Tibial nerve (tissue), 4 donors: ENCODE data around the gene GTF3C2. TPM values are rescaled to one million over a fixed set of nuclear protein-coding genes. Genes with fewer than 3 reads are reported as not detected.

ENCODE experiments used
- DNase-seq, 2 donors: peaks; one replicate each; pipeline ENCODE4 v3.0.0-alpha.2; 2019; ENCODE audit warnings: low spot score in 2 of 2
- H3K27ac ChIP-seq, 4 donors: fragments of 200-600 bp; sonication (generic) in 3 of 4; one replicate each; pipeline ENCODE4 v1.5.1; 2017 to 2019; ENCODE audit warnings: mild to moderate bottlenecking in 1 of 4
- H3K27me3 ChIP-seq, 2 donors: fragments of 200-600 bp; sonication (generic) in 1 of 2; one replicate each; pipeline versions ENCODE4 v1.5.1 to v1.6.0; 2017 to 2019
- H3K36me3 ChIP-seq, 3 donors: fragments of 200-600 bp; sonication (generic); one replicate each; pipeline ENCODE4 v1.5.1; 2018 to 2019
- H3K4me1 ChIP-seq, 4 donors: fragments of 200-600 bp; sonication (generic) in 3 of 4; one replicate each; pipeline ENCODE4 v1.5.1; 2017 to 2019
- H3K4me3 ChIP-seq, 4 donors: fragments of 200-600 bp; sonication (generic) in 3 of 4; one replicate each; pipeline ENCODE4 v1.5.1; 2017 to 2019; ENCODE audit warnings: mild to moderate bottlenecking in 1 of 4, moderate library complexity in 1 of 4
- H3K9me3 ChIP-seq, 4 donors: fragments of 200-600 bp; sonication (generic) in 3 of 4; one replicate each; pipeline ENCODE4 v1.5.1; 2017 to 2019
- EP300 ChIP-seq, 2 donors: sonication (generic); formaldehyde crosslinking; IDR thresholded peaks; one replicate each; pipeline ENCODE4 v1.6.1; 2017; ENCODE audit warnings: antibody characterized with exemption in 2 of 2, mild to moderate bottlenecking in 1 of 2
- POLR2A ChIP-seq, 2 donors: fragments of 450-650 bp; IDR thresholded peaks; one replicate each; pipeline ENCODE4 v1.6.1; 2017; ENCODE audit warnings: antibody characterized with exemption in 2 of 2, mild to moderate bottlenecking in 2 of 2, moderate library complexity in 2 of 2
- WGBS, 2 donors: methylation state at CpG; one replicate each; pipeline ENCODE4 v1.1.5; 2018; 5-methylcytosine and 5-hydroxymethylcytosine counted together
- total RNA-seq, 4 donors: library from RNA; depleted of rRNA; stranded (reverse); fragments of >200 nt; gene quantifications; one replicate each; pipeline ENCODE4 v1.1.0, GENCODE V29; 2016
- TF ChIP-seq, protein P1 (sequence below), 5 experiments: fragments of 200-600 bp in 3 of 5; fragments of 450-650 bp in 2 of 5; sonication (generic) in 3 of 5; IDR thresholded peaks; one replicate each; pipeline ENCODE4 v1.5.1; 2016 to 2019; ENCODE audit warnings: antibody characterized with exemption in 5 of 5, mild to moderate bottlenecking in 3 of 5, moderate library complexity in 2 of 5

GTF3C2 gene
- total RNA-seq, 4 donors from 2014 or later, result 38.9 to 54.0 (median 46.0) TPM

DNA sequence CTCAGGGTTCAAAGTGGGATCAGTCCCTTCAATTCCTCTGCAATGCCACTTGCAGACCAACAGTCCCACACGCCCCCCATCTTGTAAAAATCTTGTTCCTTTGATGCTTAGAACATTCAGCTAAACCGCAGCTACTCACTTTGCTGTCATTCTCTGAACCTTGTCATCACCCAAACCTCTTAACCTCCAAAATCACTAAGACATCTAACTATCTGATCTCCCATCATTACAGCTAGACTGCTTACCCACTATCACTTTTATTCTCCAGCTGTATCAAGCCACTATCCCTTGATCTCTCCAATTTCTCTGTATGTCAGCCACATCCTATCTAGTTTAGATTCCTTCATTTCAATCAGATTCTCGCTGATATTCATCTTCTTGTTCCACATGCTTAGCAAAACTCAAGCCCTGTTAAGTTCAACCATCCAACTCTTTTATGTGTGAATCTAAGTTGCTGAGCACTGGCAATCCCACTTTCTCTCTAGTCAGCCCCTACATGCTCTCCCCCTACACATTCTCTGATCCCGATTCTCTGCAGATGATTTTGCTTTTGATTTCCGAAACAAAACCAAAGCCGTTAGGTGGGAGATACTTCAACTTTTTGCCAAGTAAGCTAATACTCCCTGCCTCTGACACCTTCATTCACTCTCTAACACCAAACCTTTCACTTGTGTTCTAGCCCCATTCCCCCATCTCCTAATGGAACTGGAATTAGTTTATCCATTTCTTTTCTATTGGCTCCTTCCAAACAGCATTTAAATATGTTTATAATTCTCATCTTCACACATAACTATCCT is 4.6 kb downstream of the GTF3C2 start:
- H3K4me1 ChIP-seq, result peaks cover 0 to 52% (median 13%) of the 10 kb centered on the region in 4 donors
- H3K4me3 ChIP-seq, result no peak overlapping the region
- no peaks in the 10 kb centered on the region for H3K36me3 ChIP-seq
- no peak overlapping the region for H3K27ac ChIP-seq
- no peaks in the 10 kb centered on the region for H3K9me3 ChIP-seq
- 81 to 88% methylated on average over 6 of the region's 6 CpGs for WGBS, 2 donors
- TF ChIP-seq, protein P1, sequence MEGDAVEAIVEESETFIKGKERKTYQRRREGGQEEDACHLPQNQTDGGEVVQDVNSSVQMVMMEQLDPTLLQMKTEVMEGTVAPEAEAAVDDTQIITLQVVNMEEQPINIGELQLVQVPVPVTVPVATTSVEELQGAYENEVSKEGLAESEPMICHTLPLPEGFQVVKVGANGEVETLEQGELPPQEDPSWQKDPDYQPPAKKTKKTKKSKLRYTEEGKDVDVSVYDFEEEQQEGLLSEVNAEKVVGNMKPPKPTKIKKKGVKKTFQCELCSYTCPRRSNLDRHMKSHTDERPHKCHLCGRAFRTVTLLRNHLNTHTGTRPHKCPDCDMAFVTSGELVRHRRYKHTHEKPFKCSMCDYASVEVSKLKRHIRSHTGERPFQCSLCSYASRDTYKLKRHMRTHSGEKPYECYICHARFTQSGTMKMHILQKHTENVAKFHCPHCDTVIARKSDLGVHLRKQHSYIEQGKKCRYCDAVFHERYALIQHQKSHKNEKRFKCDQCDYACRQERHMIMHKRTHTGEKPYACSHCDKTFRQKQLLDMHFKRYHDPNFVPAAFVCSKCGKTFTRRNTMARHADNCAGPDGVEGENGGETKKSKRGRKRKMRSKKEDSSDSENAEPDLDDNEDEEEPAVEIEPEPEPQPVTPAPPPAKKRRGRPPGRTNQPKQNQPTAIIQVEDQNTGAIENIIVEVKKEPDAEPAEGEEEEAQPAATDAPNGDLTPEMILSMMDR (IDR thresholded peaks at IDR 0.05), result no peak
- TF ChIP-seq POLR2A (IDR thresholded peaks at IDR 0.05) (no peak), EP300 (IDR thresholded peaks at IDR 0.05) (no peak)
- H3K27me3 ChIP-seq, result no peaks in the 10 kb centered on the region
- DNase-seq, result no peak

DNA sequence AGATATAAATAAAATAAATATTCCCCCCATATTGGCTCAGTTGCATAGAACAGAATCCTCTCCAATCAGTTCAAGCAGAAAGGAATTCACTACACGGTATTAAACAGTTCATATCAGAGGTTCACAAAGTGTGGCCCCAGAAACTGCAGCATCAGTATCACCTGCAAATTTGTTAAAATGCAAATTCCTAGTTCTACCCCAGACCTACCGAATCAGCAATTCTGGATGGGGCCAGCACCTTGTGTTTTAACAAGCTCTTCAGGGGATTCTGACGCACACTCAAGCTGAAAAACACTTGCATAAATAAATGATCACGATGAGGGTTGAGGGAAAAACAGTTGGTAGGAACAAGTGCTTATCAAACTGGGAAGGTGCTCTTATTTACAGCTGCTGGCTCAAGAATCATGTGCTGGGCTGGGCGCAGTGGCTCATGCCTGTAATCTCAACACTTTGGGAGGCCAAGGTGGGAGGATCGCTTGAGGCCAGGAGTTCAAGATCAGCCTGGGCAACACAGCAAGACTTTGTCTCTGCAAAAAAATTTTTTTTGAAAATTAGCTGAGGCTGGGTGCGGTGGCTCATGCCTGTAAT is 6.4 kb downstream of the GTF3C2 start:
- Histone ChIP-seq H3K27ac (no peak overlapping the region), H3K9me3 (no peaks in the 10 kb centered on the region), H3K27me3 (no peaks in the 10 kb centered on the region), H3K36me3 (no peaks in the 10 kb centered on the region), H3K4me3 (no peak overlapping the region), H3K4me1 (peaks cover 0 to 44% (median 6%) of the 10 kb centered on the region in 4 donors)
- DNase-seq, result no peak
- 72% methylated on average over 7 of the region's 7 CpGs for WGBS, 2 donors
- TF ChIP-seq, protein P1 (IDR thresholded peaks at IDR 0.05), result no peak
- TF ChIP-seq POLR2A (IDR thresholded peaks at IDR 0.05), result no peak
- TF ChIP-seq EP300 (IDR thresholded peaks at IDR 0.05), result no peak

DNA sequence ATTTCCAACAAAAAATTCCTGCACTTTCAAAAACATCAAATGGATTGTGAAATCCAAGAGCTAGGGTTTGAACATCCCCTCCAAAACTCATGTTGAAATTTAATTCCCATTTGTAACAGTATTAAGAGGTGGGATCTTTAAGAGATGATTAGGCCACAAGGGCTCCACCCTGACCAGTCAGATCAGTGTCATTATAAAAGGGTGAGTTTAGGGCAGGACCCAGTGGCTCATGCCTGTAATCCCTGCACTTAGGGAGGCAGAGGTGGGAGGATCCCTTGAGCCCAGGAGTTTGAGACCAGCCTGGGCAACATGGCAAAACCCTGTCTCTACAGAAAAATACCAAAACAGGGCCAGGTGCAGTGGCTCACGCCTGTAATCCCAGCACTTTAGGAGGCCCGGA is 8.9 kb downstream of the GTF3C2 start:
- peaks cover 0 to 9% (median 0%) of the 10 kb centered on the region in 3 donors for H3K36me3 ChIP-seq
- 88 to 92% methylated on average over 2 of the region's 2 CpGs for WGBS, 2 donors

DNA sequence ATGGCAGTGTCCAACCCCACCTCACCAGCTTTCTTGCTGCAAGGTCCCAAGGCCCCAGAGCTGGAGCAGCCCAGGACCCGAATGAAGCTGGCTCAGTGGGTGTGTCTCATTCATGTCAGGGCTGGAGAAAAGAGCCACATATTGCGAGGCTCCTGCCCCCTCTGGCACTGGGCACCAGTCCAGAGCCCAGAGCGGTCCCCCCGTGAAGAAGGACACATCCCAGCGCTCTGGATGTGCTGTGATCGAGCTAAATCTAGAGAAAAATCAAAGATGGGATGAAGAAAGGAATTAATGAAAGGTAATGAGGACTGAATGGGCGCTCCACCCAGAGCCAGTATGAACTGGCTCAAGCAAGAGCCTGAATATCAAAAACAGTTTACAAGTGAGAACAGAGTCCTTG is 20.4 kb downstream of the GTF3C2 start:
- WGBS, 2 donors, result 93 to 95% methylated on average over 7 of the region's 7 CpGs
- DNase-seq, result no peak
- H3K9me3 ChIP-seq, result no peaks in the 10 kb centered on the region
- no peaks in the 10 kb centered on the region for H3K4me1 ChIP-seq
- H3K4me3 ChIP-seq, result no peak overlapping the region
- no peaks in the 10 kb centered on the region for H3K27me3 ChIP-seq
- peaks cover 13 to 99% (median 26%) of the 10 kb centered on the region in 3 donors for H3K36me3 ChIP-seq
- no peak overlapping the region for H3K27ac ChIP-seq
- TF ChIP-seq POLR2A (IDR thresholded peaks at IDR 0.05) (no peak), EP300 (IDR thresholded peaks at IDR 0.05) (no peak)
- TF ChIP-seq, protein P1 (IDR thresholded peaks at IDR 0.05), result no peak

More for the DNA sequence above, 8.9 kb downstream of the GTF3C2 start:
- peaks cover 0 to 20% (median 0%) of the 10 kb centered on the region in 4 donors for H3K4me1 ChIP-seq
- H3K27me3 ChIP-seq, result no peaks in the 10 kb centered on the region
- H3K9me3 ChIP-seq, result no peaks in the 10 kb centered on the region
- no peak overlapping the region for H3K4me3 ChIP-seq
- no peak for DNase-seq
- H3K27ac ChIP-seq, result peak overlapping the region in 1 of 4 donors; percentile 17
- TF ChIP-seq EP300 (IDR thresholded peaks at IDR 0.05), result no peak
- no peak for TF ChIP-seq POLR2A (IDR thresholded peaks at IDR 0.05)
- TF ChIP-seq, protein P1 (IDR thresholded peaks at IDR 0.05), result no peak

DNA sequence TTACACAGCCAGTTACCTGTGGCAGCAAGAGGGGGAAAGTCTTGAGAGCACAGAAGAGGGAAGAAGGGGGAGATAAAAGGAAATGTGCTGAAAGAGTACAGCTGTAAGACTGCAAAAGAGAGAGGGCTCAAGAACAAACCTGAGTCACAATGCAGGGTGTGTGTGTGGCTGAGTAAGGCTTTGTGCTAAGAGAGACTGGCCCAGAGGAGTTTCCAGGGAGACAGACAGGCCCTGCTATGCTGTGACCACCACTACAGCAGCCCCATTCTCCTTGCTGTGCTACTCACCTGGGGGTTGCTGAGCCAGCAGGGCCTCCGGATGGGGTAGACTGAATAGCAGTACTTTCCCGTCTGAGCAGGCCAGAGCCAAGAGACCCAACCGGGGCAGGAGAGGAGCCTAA is 21.3 kb downstream of the GTF3C2 start:
- no peak overlapping the region for H3K4me3 ChIP-seq
- H3K27ac ChIP-seq, result no peak overlapping the region
- WGBS, 2 donors, result 89 to 96% methylated on average over 3 of the region's 3 CpGs
- DNase-seq, result no peak
- peaks cover 13 to 99% (median 24%) of the 10 kb centered on the region in 3 donors for H3K36me3 ChIP-seq
- no peak for TF ChIP-seq POLR2A (IDR thresholded peaks at IDR 0.05)
- TF ChIP-seq, protein P1 (IDR thresholded peaks at IDR 0.05), result no peak
- no peak for TF ChIP-seq EP300 (IDR thresholded peaks at IDR 0.05)
- H3K9me3 ChIP-seq, result no peaks in the 10 kb centered on the region
- H3K27me3 ChIP-seq, result no peaks in the 10 kb centered on the region
- H3K4me1 ChIP-seq, result no peaks in the 10 kb centered on the region
